ENCODE results near the gene NACA2. TPM values are rescaled to one million over a fixed set of nuclear protein-coding genes. Genes with fewer than 3 reads are reported as not detected.
"Not testable (repeated sequence)": the region's sequence is repeated elsewhere in the genome, so short reads cannot be mapped to it uniquely, and the experiment has no call there.

NACA2 gene
- total RNA-seq, 2 experiments from 2014 or later: not detected

GRCh38 chr17:61554209-61554608, 36.8 kb downstream of the NACA2 start:
- Mint-ChIP-seq H3K27ac (no peak overlapping the region), H3K4me1 (ENCODE audit: low read depth) (peaks cover 5% of the 10 kb centered on the region), H3K9me3 (no peaks in the 10 kb centered on the region), H3K27me3 (peaks cover 24% of the 10 kb centered on the region), H3K4me3 (no peak overlapping the region), H3K36me3 (no peaks in the 10 kb centered on the region)
- ChIA-PET CTCF (no interaction called here), POLR2A (no interaction called here)
- no peak for DNase-seq
- intact Hi-C loops (cut with micrococcal nuclease): no loop called here

GRCh38 chr17:61552560-61552959, 38.5 kb downstream of the NACA2 start:
- not testable (repeated sequence) for H3K4me3 Mint-ChIP-seq

GRCh38 chr17:61551255-61551742, 39.7 kb downstream of the NACA2 start:
- ChIA-PET CTCF (interaction anchor here (0.7 to 3.3 kb wide), 8 partner anchors 33 to 696 kb away, joined by 3 to 25 read pairs (median 3); no protein-coding TSS in a partner anchor), POLR2A (no interaction called here)
- peaks cover 5% of the 10 kb centered on the region for H3K4me1 Mint-ChIP-seq (ENCODE audit: low read depth)
- no peak overlapping the region for H3K4me3 Mint-ChIP-seq
- no peak for DNase-seq
- no peak overlapping the region for H3K27ac Mint-ChIP-seq
- H3K9me3 Mint-ChIP-seq: no peaks in the 10 kb centered on the region
- H3K36me3 Mint-ChIP-seq: no peaks in the 10 kb centered on the region
- peaks cover 25% of the 10 kb centered on the region for H3K27me3 Mint-ChIP-seq
- intact Hi-C loops (cut with micrococcal nuclease): loop anchor here (1.0 kb wide), 1 partner anchor 135 kb away; no protein-coding TSS in a partner anchor

More at GRCh38 chr17:61552560-61552959, 38.5 kb downstream of the NACA2 start:
- CTCF ChIA-PET; POLR2A ChIA-PET; H3K36me3 Mint-ChIP-seq; H3K9me3 Mint-ChIP-seq; intact Hi-C loops (cut with micrococcal nuclease); H3K4me1 Mint-ChIP-seq (ENCODE audit: low read depth); H3K27ac Mint-ChIP-seq; DNase-seq: not testable (repeated sequence)
- peaks cover 24% of the 10 kb centered on the region for H3K27me3 Mint-ChIP-seq

- ChIA-PET CTCF (interaction anchor here (1.6 kb wide), 1 partner anchor 135 kb away, joined by 4 read pairs; no protein-coding TSS in a partner anchor), POLR2A (no interaction called here)
- DNase-seq: no peak
- intact Hi-C loops (cut with micrococcal nuclease): no loop called here
- no peaks in the 10 kb centered on the region for H3K36me3 Mint-ChIP-seq
- no peaks in the 10 kb centered on the region for H3K9me3 Mint-ChIP-seq
- H3K27me3 Mint-ChIP-seq: peaks cover 21% of the 10 kb centered on the region
- no peak overlapping the region for H3K4me3 Mint-ChIP-seq
- H3K27ac Mint-ChIP-seq: no peak overlapping the region
- H3K4me1 Mint-ChIP-seq (ENCODE audit: low read depth): no peaks in the 10 kb centered on the region
These were observed 43.9 kb downstream of the NACA2 start for GRCh38 chr17:61547113-61547512.

- Mint-ChIP-seq H3K9me3 (peaks cover 8% of the 10 kb centered on the region), H3K27me3 (peaks cover 22% of the 10 kb centered on the region), H3K27ac (no peak overlapping the region), H3K4me1 (ENCODE audit: low read depth) (no peaks in the 10 kb centered on the region), H3K4me3 (no peak overlapping the region), H3K36me3 (no peaks in the 10 kb centered on the region)
- DNase-seq: no peak
- POLR2A ChIA-PET: no interaction called here
- intact Hi-C loops (cut with micrococcal nuclease): no loop called here
- CTCF ChIA-PET: no interaction called here
These were observed 45.6 kb downstream of the NACA2 start for GRCh38 chr17:61545335-61545938.

- peaks cover 20% of the 10 kb centered on the region for H3K27me3 Mint-ChIP-seq
- no peak for DNase-seq
- intact Hi-C loops (cut with micrococcal nuclease): no loop called here
- POLR2A ChIA-PET: no interaction called here
- no peak overlapping the region for H3K4me3 Mint-ChIP-seq
- CTCF ChIA-PET: interaction anchor here (1.2 kb wide), 1 partner anchor 29 kb away, joined by 3 read pairs; no protein-coding TSS in a partner anchor
- peaks cover 17% of the 10 kb centered on the region for H3K9me3 Mint-ChIP-seq
- H3K4me1 Mint-ChIP-seq (ENCODE audit: low read depth): no peaks in the 10 kb centered on the region
- no peaks in the 10 kb centered on the region for H3K36me3 Mint-ChIP-seq
- H3K27ac Mint-ChIP-seq: no peak overlapping the region
These were observed 47.1 kb downstream of the NACA2 start for GRCh38 chr17:61543786-61544415.

- Mint-ChIP-seq H3K27ac (no peak overlapping the region), H3K27me3 (peaks cover 15% of the 10 kb centered on the region), H3K9me3 (peaks cover 17% of the 10 kb centered on the region), H3K36me3 (no peaks in the 10 kb centered on the region), H3K4me3 (no peak overlapping the region), H3K4me1 (ENCODE audit: low read depth) (no peaks in the 10 kb centered on the region)
- ChIA-PET POLR2A (no interaction called here), CTCF (no interaction called here)
- DNase-seq: no peak
- intact Hi-C loops (cut with micrococcal nuclease): no loop called here
These were observed 49.0 kb downstream of the NACA2 start for GRCh38 chr17:61542027-61542426.

- Mint-ChIP-seq H3K27me3 (peaks cover 14% of the 10 kb centered on the region), H3K9me3 (peaks cover 17% of the 10 kb centered on the region), H3K4me1 (ENCODE audit: low read depth) (peaks cover 5% of the 10 kb centered on the region), H3K36me3 (no peaks in the 10 kb centered on the region), H3K27ac (no peak overlapping the region), H3K4me3 (no peak overlapping the region)
- CTCF ChIA-PET: interaction anchor here (0.8 kb wide), 1 partner anchor 20 kb away, joined by 3 read pairs; no protein-coding TSS in a partner anchor
- POLR2A ChIA-PET: no interaction called here
- DNase-seq: no peak
- intact Hi-C loops (cut with micrococcal nuclease): no loop called here
These were observed 50.1 kb downstream of the NACA2 start for GRCh38 chr17:61540874-61541273.

Other genes with a start within 250 kb of the NACA2 start
- under 1 TPM in 1 of 2 experiments, not detected in 1; 0.05 TPM for gene TBX2, start 191.4 kb downstream of the NACA2 start, total RNA-seq
- not detected for gene TBX4, start 138.8 kb downstream of the NACA2 start, total RNA-seq